ENCODE measurements around the gene SHANK1.

Gene SHANK1

GRCh38 chr19:50710612-50711011 is 9.0 kb downstream of the SHANK1 start:
- H3K4me2 ChIP-seq = no peak overlapping the region
- no peak overlapping the region for H3K27ac ChIP-seq
- peaks cover 2% of the 10 kb centered on the region; the same call in 1 of the 2 replicates for H3K27me3 ChIP-seq (ENCODE audit: insufficient read depth, low read depth)
- H3K79me2 ChIP-seq (ENCODE audit: insufficient read depth, low read depth) = no peaks in the 10 kb centered on the region
- no peak for TF ChIP-seq CTCF (conservative IDR thresholded peaks at IDR 0.05; ENCODE audit: low read depth, low read length)
- no peak overlapping the region for H3K9ac ChIP-seq
- no peak overlapping the region for H2AFZ ChIP-seq (ENCODE audit: low read depth)
- H3K4me3 ChIP-seq (IDR thresholded peaks at IDR 0.05; ENCODE audit: insufficient read depth, low read depth, low read length) = no peak overlapping the region
- H4K20me1 ChIP-seq (ENCODE audit: insufficient read depth) = no peaks in the 10 kb centered on the region
- H3K36me3 ChIP-seq (ENCODE audit: insufficient read depth) = no peaks in the 10 kb centered on the region
- no peaks in the 10 kb centered on the region for H3K4me1 ChIP-seq (ENCODE audit: low read depth, poor library complexity, severe bottlenecking)

GRCh38 chr19:50710094-50710493 is 9.5 kb downstream of the SHANK1 start:
- H2AFZ ChIP-seq (ENCODE audit: low read depth) = no peak overlapping the region
- no peaks in the 10 kb centered on the region for H4K20me1 ChIP-seq (ENCODE audit: insufficient read depth)
- H3K27me3 ChIP-seq (ENCODE audit: insufficient read depth, low read depth) = peaks cover 5% of the 10 kb centered on the region; the same call in 1 of the 2 replicates
- no peak overlapping the region for H3K9ac ChIP-seq
- no peaks in the 10 kb centered on the region for H3K79me2 ChIP-seq (ENCODE audit: insufficient read depth, low read depth)
- no peak overlapping the region for H3K27ac ChIP-seq
- no peaks in the 10 kb centered on the region for H3K4me1 ChIP-seq (ENCODE audit: low read depth, poor library complexity, severe bottlenecking)
- H3K4me2 ChIP-seq = no peak overlapping the region
- no peak for TF ChIP-seq CTCF (conservative IDR thresholded peaks at IDR 0.05; ENCODE audit: low read depth, low read length)
- H3K4me3 ChIP-seq (IDR thresholded peaks at IDR 0.05; ENCODE audit: insufficient read depth, low read depth, low read length) = no peak overlapping the region
- no peaks in the 10 kb centered on the region for H3K36me3 ChIP-seq (ENCODE audit: insufficient read depth)

- TF ChIP-seq CTCF (conservative IDR thresholded peaks at IDR 0.05; ENCODE audit: low read depth, low read length) = no peak
- Histone ChIP-seq H3K4me2 (no peak overlapping the region), H3K9ac (no peak overlapping the region), H3K27me3 (ENCODE audit: insufficient read depth, low read depth) (peaks cover 5% of the 10 kb centered on the region; the same call in 1 of the 2 replicates), H3K4me3 (IDR thresholded peaks at IDR 0.05; ENCODE audit: insufficient read depth, low read depth, low read length) (no peak overlapping the region), H3K36me3 (ENCODE audit: insufficient read depth) (no peaks in the 10 kb centered on the region), H2AFZ (ENCODE audit: low read depth) (no peak overlapping the region), H3K4me1 (ENCODE audit: low read depth, poor library complexity, severe bottlenecking) (no peaks in the 10 kb centered on the region), H3K27ac (no peak overlapping the region), H3K79me2 (ENCODE audit: insufficient read depth, low read depth) (no peaks in the 10 kb centered on the region), H4K20me1 (ENCODE audit: insufficient read depth) (no peaks in the 10 kb centered on the region)
Observed at GRCh38 chr19:50708179-50708879, 11.3 kb downstream of the SHANK1 start.

GRCh38 chr19:50706387-50706786 is 13.2 kb downstream of the SHANK1 start:
- H3K4me2 ChIP-seq = no peak overlapping the region
- TF ChIP-seq CTCF (conservative IDR thresholded peaks at IDR 0.05; ENCODE audit: low read depth, low read length) = no peak
- H3K4me1 ChIP-seq (ENCODE audit: low read depth, poor library complexity, severe bottlenecking) = no peaks in the 10 kb centered on the region
- no peak overlapping the region for H3K4me3 ChIP-seq (IDR thresholded peaks at IDR 0.05; ENCODE audit: insufficient read depth, low read depth, low read length)
- H2AFZ ChIP-seq (ENCODE audit: low read depth) = no peak overlapping the region
- no peaks in the 10 kb centered on the region for H3K79me2 ChIP-seq (ENCODE audit: insufficient read depth, low read depth)
- H3K27ac ChIP-seq = no peak overlapping the region
- no peaks in the 10 kb centered on the region for H4K20me1 ChIP-seq (ENCODE audit: insufficient read depth)
- no peaks in the 10 kb centered on the region for H3K36me3 ChIP-seq (ENCODE audit: insufficient read depth)
- no peak overlapping the region for H3K9ac ChIP-seq
- H3K27me3 ChIP-seq (ENCODE audit: insufficient read depth, low read depth) = peaks cover 5% of the 10 kb centered on the region; the same call in 1 of the 2 replicates

Measured in KMS-11 (cell line).